Liver (tissue), 3 donors: ENCODE data around the gene SIPA1L3.

Experiments used
- HNF4A ChIP-seq, 2 donors: conservative IDR thresholded peaks; 2 replicates each; pipeline ENCODE4 v1.6.1; 2016; ENCODE audit warnings: antibody characterized with exemption in 2 of 2, mild to moderate bottlenecking in 2 of 2
- JUND ChIP-seq, 2 donors: IDR thresholded peaks; 2 replicates each; pipeline ENCODE4 v1.6.1; 2016; ENCODE audit warnings: antibody characterized with exemption in 2 of 2
- RAD21 ChIP-seq, 2 donors: IDR thresholded peaks; 2 replicates each; pipeline ENCODE4 v1.6.1; 2016; ENCODE audit warnings: antibody characterized with exemption in 2 of 2, mild to moderate bottlenecking in 2 of 2
- SP1 ChIP-seq: IDR thresholded peaks from 2 replicates; pipeline ENCODE4 v1.6.1; 2018; ENCODE audit warnings: antibody characterized with exemption, mild to moderate bottlenecking
- TAF1 ChIP-seq: conservative IDR thresholded peaks from 2 replicates; pipeline ENCODE4 v1.6.1; 2016; ENCODE audit warnings: antibody characterized with exemption, mild to moderate bottlenecking
- TF ChIP-seq, protein P1 (sequence below): fragments of 150-350 bp; IDR thresholded peaks from 2 replicates; pipeline ENCODE4 v1.5.1; 2017; ENCODE audit warnings: improper control_type of control experiment, low read depth, low read length; ENCODE audit not compliant: missing input control
- TF ChIP-seq, protein P2 (sequence below): IDR thresholded peaks from 2 replicates; pipeline ENCODE4 v1.6.1; 2016; ENCODE audit warnings: antibody characterized with exemption
- TF ChIP-seq, protein P3 (sequence below): IDR thresholded peaks from 2 replicates; pipeline ENCODE4 v1.6.1; 2016; ENCODE audit warnings: antibody characterized with exemption
- donor health status: healthy.
- donor health status: healthy.

DNA sequence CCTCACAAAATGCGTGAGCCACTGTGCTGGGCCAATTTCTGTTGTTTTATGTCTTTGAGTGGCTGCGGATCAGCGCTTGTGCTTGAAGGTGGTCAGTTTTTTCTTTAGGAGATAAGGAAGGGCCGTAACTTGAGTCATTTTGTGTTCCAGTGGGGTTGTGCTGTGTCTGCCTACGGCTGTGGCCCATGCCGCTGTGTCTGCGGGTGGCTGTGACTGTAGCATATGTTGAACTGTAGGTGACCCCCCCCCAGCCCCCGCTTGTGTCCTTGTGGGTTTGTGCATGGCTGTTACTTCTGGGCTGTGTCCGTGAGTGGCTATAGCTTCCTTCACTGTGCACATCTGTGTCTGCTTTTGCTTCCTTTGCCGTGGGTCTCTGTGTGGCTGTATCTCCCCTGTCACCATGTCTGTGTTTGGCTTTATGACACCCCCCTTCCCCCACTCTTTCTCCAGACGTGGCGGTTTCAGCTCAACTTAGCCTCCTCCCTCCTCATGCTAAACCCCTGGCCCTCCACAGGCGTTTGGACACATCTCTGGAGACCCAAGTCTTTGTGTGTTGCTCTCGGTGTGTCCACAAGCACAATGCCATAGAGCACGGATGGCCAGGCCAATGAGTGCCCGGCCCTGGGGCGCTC lies 348.5 kb downstream of the SIPA1L3 start:
- TF ChIP-seq, protein P1, sequence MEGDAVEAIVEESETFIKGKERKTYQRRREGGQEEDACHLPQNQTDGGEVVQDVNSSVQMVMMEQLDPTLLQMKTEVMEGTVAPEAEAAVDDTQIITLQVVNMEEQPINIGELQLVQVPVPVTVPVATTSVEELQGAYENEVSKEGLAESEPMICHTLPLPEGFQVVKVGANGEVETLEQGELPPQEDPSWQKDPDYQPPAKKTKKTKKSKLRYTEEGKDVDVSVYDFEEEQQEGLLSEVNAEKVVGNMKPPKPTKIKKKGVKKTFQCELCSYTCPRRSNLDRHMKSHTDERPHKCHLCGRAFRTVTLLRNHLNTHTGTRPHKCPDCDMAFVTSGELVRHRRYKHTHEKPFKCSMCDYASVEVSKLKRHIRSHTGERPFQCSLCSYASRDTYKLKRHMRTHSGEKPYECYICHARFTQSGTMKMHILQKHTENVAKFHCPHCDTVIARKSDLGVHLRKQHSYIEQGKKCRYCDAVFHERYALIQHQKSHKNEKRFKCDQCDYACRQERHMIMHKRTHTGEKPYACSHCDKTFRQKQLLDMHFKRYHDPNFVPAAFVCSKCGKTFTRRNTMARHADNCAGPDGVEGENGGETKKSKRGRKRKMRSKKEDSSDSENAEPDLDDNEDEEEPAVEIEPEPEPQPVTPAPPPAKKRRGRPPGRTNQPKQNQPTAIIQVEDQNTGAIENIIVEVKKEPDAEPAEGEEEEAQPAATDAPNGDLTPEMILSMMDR = no peak
- TF ChIP-seq TAF1 (no peak), RAD21 (IDR thresholded peaks at IDR 0.05) (no peak), HNF4A (conservative IDR thresholded peaks at IDR 0.05) (no peak), JUND (IDR thresholded peaks at IDR 0.05) (no peak), SP1 (no peak)
- TF ChIP-seq, protein P2, sequence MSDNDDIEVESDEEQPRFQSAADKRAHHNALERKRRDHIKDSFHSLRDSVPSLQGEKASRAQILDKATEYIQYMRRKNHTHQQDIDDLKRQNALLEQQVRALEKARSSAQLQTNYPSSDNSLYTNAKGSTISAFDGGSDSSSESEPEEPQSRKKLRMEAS = no peak
- TF ChIP-seq, protein P3, sequence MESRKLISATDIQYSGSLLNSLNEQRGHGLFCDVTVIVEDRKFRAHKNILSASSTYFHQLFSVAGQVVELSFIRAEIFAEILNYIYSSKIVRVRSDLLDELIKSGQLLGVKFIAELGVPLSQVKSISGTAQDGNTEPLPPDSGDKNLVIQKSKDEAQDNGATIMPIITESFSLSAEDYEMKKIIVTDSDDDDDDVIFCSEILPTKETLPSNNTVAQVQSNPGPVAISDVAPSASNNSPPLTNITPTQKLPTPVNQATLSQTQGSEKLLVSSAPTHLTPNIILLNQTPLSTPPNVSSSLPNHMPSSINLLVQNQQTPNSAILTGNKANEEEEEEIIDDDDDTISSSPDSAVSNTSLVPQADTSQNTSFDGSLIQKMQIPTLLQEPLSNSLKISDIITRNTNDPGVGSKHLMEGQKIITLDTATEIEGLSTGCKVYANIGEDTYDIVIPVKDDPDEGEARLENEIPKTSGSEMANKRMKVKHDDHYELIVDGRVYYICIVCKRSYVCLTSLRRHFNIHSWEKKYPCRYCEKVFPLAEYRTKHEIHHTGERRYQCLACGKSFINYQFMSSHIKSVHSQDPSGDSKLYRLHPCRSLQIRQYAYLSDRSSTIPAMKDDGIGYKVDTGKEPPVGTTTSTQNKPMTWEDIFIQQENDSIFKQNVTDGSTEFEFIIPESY = no peak
